ENCODE measurements around the gene TCTN2.

Gene TCTN2

DNA sequence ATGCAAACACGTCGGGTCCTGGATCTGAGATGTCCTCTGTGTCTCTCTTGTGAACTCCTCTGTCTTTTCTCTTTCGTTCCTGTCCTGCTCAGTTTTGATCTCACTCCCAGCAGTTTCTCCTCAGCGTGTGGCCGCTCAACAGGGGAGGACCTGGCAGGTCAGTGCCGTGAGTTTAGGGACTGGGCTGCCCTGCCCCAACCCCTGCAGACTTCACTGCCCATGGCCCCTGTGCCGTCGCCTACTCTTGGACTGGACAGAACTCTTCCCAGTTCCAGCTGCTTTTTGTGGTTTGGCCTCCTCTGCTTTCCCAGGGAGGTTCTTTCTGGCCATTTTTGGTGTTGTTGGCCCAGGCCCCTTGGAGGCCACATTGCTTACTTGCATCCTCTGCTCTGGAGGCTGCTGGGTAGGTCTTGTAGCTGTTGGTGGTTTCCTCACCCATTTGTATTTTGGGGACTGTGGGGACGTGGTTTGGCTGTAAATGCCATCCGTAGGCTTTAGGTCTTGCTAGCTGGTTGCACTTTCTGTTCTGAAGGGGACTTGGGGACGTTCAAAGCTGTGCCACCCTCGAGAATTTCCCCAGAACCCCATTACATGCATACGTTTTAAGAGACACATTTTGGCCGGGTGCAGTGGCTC lies 71.1 kb downstream of the TCTN2 start:
- DNase-seq (ENCODE audit: low spot score): no peak

DNA sequence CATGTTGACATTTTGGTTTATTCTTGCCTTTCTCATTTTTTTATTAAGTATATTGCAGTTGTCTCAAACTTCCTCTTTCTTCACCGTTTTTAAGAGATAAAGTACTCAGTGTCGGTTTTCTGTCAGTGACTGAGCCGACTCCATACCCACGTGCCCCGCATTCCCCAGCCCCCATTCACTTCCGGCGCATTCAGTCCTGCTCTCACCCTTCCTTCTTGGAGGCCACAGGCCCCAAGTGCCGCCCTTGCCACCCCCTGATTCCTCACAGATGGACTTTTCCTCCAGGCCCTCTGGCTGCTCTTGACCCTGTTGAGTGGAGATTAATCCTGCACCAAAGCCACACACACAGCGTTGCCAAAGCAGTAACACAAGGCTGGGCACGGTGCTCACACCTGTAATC lies 72.1 kb downstream of the TCTN2 start:
- no peak for DNase-seq (ENCODE audit: low spot score)

GRCh38 chr12:123744836-123745235 lies 73.9 kb downstream of the TCTN2 start:
- no peak for DNase-seq (ENCODE audit: low spot score)

DNA sequence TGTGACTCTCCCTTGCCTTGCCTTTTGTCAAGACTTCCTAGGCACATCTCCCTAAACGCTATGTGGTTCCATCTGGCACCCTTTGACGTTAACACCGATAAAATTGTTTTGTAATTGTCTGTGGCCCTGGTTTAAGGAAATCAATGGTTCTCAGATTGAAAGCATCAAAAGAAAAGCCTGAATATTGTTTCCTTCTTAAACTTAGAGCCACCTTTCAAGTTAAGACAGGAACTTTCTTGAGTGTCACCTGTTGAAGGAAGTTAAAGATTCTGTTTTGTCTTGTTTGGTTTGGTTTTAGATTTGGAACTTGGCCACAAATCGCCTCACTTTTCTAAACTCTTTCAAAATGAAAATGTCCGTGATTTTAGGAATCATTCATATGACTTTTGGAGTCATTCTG lies 76.4 kb downstream of the TCTN2 start:
- DNase-seq (ENCODE audit: low spot score): no peak

DNA sequence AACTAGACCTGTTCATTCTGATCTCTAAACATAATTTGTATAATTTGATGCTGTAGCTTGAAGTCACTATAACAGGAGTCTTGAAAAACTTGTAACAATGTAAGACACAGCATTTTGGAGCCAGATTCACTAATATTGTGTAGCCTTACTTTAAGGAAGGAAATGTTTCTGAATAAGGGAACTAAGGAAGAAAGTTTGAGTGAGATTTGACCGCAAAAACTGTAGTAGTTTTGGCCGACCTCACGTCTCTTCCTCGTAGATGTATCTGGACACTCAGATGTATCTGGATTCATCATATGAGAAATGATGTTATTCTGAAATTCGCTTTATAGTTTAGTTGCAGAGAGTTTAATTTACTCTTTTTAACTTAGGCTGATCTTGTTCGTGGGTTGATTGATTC lies 77.2 kb downstream of the TCTN2 start:
- no peak for DNase-seq (ENCODE audit: low spot score)

DNA sequence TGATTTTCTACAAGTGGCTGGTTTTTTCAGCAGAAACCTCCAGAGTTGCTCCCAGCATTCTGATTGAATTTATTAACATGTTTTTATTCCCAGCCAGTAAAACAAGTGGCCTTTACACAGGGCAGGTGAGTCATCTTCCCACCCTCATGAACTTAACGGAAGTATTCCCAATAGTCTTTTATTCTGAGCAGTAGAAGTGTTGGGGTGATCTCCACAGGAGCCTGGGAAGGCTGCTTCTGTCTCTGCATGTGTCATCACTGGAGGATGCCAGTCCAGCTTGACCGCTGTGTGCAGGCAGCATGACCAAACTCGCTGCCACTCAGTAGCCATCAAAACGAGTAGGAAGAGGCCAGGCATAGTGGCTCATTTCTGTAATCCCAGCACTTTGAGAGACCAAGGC lies 77.7 kb downstream of the TCTN2 start:
- DNase-seq (ENCODE audit: low spot score): no peak

DNA sequence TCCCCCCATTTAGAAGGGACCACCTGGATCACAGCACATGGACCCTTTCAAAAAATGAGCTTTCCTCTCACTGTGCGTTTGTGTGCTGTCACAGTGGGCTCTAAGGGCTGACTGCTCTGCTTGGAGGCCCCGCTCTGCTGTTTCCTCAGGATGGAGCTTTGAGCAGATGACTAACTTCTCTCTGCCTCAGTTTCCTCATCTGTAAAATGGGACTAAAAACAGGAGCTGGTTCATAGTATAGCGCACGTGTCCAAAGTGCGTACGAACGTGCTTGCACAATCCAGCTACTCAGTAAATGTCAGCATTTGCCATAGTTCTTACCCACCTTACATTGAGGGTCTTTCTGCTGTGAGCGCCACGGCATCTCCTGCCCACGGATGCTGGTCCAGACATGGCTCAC lies 78.4 kb downstream of the TCTN2 start:
- no peak for DNase-seq (ENCODE audit: low spot score)

- no peak for DNase-seq (ENCODE audit: low spot score)
Observed at GRCh38 chr12:123750159-123750656, 79.3 kb downstream of the TCTN2 start.

GRCh38 chr12:123752046-123752445 lies 81.1 kb downstream of the TCTN2 start:
- no peak for DNase-seq (ENCODE audit: low spot score)

- DNase-seq (ENCODE audit: low spot score): no peak
Observed at GRCh38 chr12:123754041-123754772, 83.3 kb downstream of the TCTN2 start.

DNA sequence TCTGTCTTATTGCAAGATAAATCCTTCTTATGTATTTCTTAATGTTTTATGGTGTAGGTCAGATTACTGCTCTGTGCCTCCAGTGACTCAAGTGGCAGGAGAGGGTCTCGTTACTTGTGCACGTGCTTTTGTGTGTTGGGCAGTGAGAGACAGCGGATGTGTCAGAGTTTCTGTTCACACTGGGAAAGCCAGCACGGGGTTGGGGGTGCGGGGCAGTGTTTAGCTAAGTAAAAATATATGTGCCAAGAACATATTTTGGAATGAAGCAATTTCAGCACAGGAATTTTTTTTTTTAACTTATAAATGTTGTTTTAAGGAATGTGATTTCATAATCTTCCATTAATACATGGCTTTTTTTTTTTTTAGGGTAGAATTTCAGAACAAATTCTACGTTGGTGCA lies 86.6 kb downstream of the TCTN2 start:
- no peak for DNase-seq (ENCODE audit: low spot score)

All from left forelimb (tissue), 1 donor.